GM19463 (cell line): ENCODE measurements around the gene C16orf78.
A peak's percentile ranks its signal among the peaks of the same experiment; 100 is the strongest.

Experiments used
- ATAC-seq: cut with Tn5 transposase; IDR thresholded peaks from one replicate; pipeline ENCODE4 v1.9.1; 2021; ENCODE audit warnings: mild to moderate bottlenecking, moderate library complexity; ENCODE audit not compliant: unreplicated experiment

C16orf78 gene

GRCh38 chr16:49428808-49429207 lies 55.2 kb downstream of the C16orf78 start:
- ATAC-seq: no peak

GRCh38 chr16:49431040-49431439 lies 57.4 kb downstream of the C16orf78 start:
- ATAC-seq: no peak

DNA sequence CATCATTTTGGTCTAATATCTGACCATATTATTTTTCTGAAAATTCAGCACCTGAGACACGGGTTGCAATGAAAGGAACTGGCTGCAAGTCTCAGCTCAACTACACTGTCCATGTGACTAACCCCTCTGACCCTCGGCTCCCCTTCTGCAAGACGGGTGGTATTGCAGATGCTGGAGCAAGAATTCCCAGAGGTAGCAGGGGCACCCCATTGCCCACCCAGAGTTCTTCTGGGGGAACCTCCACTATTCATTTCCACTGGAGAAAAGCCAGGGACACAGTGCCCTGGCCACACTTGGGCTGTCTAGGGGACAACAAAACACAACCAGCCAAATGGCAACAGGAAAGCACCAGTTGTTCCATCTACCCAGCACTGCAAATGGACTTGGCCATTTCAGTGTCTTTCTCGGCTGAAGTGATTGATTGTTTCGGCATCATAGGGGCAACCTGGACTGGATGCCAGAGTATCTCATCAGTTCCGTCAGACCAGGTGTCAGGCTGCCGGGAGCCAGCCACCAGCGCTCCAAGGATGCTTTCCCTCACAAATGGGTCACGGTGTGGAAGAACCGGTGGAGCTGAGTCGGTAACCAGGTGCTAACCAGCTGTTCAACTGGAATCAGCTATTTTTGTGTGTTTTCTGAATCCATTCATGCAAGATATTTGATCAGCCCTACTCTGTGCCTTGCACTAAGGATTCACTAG lies 58.1 kb downstream of the C16orf78 start:
- ATAC-seq: no peak

DNA sequence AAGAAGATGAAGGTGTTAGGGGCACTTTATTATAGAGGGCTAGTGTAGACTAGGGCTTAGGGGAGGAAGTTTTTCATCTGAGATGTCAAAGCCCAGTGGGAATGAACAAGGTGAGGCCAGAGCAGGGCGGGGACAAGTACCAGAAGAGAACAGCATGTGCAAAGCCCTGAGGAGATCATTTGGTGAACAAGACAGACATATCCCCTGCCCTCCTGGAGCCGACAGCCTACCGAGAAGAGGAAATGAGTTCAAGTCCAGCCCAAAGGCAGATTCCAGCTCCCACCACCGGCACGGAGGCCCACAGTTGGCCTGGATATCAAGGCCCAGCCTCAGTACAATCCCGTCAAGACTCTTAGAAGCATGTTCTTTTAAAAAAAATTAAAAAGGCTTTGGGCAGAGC lies 61.1 kb downstream of the C16orf78 start:
- ATAC-seq: no peak

DNA sequence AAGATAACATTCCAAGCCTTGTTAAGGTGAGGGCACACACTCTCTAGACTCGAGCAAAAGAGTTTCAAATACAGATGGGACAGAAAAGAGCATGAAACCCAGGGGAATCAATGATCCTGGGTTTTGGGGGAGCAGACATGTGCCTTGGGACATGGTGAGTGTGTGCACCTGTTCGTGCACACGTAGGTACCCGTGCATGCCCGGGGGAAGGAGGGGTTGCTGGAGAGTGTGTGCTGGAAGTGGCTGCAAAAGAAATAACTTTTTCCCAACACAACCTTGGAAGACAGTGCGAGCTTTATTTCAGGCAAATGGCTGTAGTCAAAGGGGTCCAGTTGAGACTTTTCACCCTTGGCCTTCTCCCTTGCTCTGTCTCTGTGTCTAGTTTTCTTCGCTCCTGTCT lies 62.6 kb downstream of the C16orf78 start:
- no peak for ATAC-seq

GRCh38 chr16:49437344-49437743 lies 63.7 kb downstream of the C16orf78 start:
- no peak for ATAC-seq

- no peak for ATAC-seq
These were observed 65.4 kb downstream of the C16orf78 start for GRCh38 chr16:49439050-49439449.

- ATAC-seq: no peak
These were observed 66.1 kb downstream of the C16orf78 start for GRCh38 chr16:49439676-49440075.

DNA sequence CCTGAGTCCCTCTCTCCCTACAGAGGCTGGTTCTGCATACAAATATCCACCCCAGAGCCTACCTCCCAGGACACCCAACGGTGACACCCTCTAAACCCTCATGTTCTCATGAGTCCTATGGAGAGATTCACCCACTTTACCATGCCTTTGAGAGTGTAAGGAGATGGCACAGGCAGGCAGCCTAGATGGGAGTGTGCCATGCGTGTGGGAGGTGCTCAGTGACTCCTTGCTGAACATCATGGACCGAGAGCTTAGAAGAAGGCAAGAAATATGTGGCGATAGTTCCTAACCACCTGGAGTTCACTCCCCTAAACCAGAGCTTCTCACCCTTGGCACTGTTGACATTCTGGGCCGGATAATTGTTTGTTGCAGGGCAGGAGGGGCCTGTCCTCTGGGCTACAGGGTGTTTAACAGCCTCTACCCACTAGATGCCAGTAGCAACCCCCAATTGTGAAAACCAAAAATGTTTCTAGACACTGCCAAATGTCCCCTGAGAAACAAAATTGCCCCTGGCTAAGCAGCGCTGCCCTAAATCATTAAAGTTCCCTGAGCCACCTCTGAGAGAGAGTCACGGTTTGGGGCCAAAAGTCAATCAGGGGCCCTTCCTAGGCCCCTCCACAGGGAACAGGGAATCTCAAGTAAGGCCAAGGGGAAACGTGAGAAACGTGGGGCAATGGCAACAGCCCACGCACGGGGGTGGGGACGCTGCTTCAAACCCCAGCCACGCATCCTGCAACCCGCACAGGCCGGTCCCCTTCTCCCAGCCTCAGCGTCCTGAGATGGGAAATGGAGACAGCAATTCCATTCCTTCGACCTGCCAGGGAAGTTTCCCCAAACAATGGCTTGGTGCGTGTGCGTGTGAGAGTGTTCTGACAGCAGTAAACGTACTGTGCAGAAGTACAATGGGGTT lies 66.8 kb downstream of the C16orf78 start:
- ATAC-seq: no peak

DNA sequence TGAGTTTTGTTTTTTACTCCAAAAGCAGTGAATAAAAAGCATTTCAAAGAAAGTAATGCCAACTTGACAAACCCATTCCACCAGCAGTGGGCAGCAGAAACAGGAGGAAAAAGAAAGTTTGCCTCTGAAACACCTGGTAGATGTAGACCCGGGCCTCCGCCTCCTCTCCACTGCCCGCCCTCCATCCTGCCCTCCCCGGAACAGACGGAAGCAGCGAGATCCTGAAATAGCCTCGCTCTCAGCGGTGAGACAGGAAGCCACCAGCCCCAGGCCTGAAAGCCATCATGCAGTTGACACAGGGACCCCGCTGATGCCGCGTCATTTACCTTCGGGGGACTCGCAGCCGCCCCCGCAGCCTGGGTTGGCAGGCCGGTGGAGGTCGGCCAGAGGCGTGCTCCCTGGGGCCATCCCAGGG lies 67.8 kb downstream of the C16orf78 start:
- ATAC-seq: peak; percentile 97

DNA sequence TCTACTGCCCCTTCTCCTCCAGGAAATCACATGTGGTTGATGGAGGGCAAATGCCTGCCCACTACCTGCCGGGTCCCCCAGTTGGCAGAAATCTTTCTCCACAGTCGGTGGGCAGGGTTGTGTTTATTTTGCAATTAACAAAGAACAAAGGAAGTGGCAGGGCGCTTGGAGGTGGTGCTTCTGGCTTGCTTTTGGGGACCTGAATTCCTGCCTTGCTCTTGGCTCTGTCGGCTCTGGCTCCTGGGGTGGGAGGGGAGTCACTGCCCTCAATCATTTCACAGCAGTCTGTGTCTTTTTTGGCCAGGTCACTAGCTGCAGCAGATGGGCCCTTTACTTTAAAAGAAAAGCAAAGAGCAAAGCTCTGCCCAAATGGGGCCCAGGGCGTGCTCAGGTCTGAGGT lies 69.2 kb downstream of the C16orf78 start:
- ATAC-seq: no peak

DNA sequence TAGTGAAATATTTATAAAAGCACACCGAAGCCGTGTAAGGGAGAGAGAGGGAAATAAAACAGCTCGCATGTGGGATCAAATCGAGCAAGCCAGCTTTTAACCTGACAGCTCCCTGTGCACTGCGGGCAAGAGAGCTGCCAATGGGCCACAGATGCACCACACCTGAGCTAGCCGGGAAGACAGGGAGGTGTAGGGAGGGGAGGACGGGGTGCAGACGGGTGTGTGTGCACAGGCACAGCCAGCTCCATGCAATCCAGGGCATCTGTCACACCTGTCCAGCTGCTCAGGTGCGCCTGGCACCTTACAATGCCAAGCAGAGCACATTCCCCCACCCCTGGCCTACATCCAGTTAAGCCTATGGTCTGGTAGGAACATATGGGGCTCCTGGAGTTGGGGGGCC lies 70.0 kb downstream of the C16orf78 start:
- no peak for ATAC-seq

DNA sequence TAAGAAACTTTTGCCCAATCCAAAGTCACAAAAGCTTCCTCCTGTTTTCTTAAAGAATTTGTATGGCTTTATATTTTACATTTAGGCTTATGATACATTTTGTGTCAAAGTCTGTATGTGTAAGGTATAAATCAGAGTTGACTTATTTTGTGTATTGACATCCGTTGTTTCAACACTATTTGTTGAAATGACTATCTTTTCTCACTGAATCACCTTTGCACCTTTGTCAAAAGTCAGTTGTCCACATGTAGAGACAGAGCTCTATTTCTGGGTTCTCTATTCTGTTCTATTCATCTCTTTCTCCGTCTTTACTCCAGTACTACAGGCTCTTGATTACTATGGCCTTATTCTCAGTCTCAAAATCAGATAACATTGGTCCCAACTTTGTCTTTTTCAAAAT lies 73.2 kb downstream of the C16orf78 start:
- ATAC-seq: no peak
